Measurements from ENCODE around the gene RASSF8.

Gene RASSF8

DNA sequence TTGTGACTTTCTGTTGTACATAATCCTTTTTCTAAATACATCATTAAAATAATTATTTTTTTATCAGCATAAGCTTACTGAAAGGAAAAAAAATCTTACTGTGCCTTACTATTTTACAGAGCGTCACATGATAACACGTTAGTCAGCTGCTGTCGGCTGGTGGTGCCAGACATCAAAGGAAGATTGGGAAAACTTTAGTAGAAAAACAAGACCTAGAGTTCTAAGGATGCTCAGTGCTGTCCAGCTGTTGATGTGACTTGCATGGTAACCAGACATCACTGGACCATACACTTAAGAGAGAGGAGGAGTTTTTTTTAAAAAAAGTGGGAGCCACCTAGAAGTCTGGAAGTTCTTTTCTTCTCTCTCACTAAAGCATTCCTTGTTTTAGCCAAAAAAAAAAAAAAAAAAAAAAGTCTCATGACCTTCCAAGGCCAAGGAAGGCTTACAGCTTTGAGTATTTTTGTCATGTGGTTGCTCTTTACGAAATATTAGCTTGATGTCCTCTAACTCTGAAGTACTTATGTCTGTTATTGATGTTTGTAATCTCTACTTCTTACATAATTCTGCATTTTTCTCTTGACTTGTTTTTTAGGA is 4.5 kb downstream of the RASSF8 start:
- DNase-seq (ENCODE audit: low spot score): no peak

DNA sequence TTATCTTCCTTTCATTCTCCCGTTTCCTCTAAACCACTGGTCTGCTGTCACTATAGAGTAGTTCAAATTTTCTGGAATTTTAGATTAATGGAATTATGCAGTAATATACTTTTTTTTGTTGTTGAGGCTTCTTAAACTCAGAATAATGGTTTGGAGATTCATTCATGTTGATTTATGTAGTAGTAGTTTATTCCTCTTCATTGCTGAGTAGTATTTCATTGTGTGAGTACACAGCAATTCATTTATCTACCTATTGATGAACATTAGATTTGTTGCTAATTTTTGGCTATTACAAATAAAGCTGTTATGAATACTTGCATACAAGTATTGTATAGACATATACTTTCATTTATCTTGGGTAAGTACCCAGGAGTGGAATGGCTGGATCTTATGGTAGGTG is 7.2 kb downstream of the RASSF8 start:
- DNase-seq (ENCODE audit: low spot score): no peak

DNA sequence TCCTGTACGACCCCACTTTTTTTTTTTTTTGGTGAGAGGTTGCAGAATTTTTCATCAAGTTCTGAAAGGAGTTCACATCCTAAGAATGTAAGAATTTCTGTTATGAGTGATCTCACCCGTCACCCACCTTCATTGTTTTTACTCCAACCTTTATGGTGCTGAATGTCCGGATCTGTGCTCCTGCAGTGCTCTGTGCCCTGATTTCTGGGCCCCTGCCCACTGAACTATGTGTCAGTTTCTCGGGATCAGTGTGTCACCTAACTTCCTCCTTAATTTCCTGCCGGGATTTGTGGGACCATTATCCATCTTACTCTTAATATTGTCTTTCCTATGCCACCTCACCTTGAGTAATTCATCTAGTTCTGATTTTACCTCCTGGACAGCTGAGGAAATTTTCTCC is 11.6 kb downstream of the RASSF8 start:
- DNase-seq (ENCODE audit: low spot score): no peak

DNA sequence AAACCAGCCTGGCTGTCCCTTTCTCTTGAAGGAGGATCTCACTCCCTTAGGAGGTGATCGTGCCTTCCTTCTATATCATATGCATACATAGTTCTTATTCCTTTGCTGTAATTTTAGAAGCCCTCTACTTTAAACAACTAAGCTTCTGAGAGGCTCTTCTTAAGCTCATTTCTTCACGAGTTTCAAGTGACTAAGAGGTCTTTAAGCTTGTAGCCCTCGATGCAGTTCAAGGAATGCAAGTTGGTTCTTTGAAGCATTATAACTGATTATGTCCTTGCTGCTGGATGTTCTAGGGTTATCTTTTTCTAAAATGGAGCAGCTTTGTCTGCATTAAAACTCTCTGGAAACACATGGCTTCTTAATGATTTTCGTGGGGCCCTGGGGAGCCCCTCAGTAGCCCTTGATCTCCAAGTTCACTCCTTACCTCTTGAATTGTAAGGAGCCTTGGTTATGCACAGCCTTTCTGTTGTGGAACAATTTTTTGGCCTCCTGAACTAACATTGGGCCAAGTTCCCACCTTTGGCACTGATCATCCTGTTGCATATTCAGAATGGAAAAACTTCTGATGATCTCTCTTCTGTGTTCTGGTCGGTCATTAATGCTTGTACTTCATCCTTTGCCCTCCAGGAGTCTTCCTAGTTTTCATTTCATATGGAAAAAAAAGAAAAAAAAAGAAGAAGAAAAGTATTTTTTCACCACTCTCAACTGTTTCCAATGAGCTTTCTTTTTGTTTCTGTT is 12.6 kb downstream of the RASSF8 start:
- DNase-seq (ENCODE audit: low spot score): no peak

DNA sequence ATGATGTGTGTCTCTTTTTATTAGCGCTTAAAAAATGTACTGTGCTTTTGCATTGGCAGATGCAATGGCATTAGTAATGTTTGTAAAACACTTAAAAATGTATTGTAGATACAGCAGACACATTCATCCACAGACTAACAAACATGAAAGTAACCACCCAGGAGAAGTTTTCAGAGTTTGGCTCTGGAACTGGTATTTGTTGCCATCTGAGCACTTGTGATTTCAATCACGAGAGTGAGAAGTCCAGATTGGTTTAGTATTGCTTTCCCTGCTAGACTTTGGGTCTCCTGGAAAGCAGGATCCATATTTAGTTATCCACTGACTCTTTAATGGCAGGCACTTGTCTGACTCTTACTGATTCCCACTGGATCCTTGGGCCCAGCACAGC is 13.2 kb downstream of the RASSF8 start:
- no peak for DNase-seq (ENCODE audit: low spot score)

DNA sequence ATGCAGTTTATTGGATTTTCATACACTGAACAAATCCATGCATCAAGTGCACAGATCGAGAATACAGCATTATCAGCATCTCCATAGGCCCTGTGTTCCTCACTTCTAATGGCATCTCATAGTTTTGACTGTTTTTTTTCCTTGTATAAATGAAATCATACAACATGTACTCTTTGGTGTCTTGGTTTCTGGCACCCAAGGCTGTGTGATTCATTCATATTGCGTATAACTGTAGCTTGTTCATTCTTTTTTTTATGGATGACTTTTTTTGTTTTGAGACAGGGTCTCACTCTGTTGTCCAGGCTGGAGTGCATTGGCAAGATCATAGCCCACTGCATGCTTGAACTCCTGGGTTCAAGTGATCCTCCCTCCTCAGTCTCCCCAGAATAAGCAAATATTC is 14.3 kb downstream of the RASSF8 start:
- no peak for DNase-seq (ENCODE audit: low spot score)

DNA sequence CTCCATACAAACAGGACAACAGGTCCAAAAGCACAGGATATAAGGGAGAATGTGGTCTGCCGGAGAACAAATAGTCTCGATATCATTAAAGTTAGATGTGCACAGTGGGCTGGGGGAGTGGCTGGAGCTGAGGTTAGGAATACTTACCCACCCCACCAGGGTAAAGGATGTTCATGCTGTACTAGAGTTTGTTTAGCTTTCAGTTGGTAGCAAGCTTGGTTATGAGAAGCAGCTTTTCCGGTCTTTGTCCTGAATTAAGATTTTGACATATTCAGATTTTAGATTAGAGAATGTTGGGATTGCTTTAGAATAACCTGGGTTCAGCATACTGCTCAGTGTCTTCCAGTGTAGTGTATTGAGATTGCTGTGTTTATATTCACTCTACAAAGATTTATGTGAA is 16.7 kb downstream of the RASSF8 start:
- no peak for DNase-seq (ENCODE audit: low spot score)

DNA sequence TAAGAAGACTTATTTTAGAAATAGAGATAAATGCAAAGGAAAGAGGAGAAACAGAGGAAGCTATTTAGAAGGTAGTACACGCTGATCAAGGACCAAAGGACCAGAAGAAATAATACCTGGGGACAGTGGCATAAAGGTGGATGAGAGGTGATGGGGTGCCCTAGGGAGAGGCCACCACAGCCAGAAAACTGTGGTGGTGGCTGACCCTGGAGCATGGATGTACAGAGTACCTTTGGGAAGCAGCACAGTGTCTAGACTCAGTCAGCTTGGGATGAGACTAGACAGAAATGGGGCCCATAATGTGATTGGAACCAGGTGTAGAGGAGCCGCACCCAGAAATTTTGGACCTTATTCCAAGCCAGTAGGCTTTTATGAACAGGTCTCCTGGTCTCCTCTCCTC is 17.2 kb downstream of the RASSF8 start:
- DNase-seq (ENCODE audit: low spot score): no peak

DNA sequence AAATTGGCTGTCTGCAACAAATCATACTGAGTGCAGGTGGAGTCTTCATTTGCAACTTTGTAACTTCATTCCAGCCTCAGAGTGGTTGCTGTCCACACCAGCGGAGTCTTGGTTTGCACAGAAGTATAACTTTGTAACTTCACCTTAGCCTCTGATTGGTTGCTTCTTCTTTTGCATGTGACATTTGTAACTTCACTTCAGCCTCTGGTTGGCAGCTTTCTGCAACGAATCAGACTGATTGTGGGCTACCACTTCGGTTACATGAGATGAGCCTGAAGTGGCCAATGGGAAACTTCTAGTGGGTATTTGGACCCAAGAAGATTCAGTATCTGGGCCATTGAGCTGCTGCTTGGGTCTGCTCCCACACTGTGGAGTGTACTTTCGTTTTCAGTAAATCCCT is 17.8 kb downstream of the RASSF8 start:
- no peak for DNase-seq (ENCODE audit: low spot score)

DNA sequence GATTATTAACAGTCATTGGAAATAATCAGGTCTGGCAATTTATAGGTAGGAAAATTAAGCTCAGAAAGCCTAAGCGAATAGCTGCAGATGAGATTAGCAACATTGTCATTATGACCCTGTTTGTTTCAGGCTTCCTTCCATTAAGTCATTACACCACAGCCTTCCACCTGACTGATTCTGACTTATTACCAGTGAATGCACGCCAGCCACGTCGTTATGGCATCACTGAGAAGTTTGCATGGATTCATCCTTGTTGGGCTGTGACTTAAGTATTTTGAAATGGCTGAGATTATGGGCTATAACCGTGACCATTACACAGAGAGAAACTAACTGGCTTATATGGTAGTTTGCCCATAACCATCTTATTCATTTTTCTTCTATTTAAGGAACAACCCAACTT is 18.6 kb downstream of the RASSF8 start:
- DNase-seq (ENCODE audit: low spot score): no peak

DNA sequence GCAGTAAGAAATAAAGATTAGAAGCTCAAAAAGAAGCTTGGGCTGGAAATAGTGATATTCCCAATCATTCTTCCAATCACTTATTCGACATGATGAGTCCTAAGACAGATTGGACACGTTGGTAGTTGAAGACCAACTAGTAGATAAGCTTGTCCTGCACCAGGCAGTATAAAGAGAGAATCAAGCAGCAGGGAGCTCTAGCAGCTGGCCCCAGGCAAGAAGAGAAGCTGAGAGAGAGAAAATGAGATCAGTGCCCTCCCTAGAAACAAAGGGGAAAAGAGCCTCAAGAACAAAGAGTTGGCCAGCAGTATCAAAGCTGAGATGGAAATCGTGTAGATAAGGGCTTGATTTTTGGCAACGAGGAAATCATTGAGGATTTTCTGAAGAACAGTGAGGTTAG is 20.6 kb downstream of the RASSF8 start:
- no peak for DNase-seq (ENCODE audit: low spot score)

DNA sequence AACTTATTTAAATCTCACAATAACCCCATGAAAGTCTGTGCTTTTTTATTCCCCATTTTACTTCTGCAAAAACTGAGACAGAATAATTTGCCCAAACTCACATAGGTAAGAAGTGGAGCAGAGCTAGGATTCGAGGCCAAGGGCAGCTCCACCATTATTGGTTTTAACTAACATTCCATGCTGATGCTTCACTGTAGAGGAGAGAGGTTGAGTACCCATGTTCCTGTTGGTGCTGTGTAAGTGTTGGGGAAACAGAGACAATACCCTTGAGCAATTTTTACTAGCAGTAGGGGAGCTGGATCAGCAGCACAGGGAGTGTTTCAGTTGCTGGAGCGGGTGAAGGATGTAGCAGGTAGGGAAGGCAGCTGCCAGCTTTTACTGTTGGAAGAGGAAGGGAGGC is 21.1 kb downstream of the RASSF8 start:
- no peak for DNase-seq (ENCODE audit: low spot score)

DNA sequence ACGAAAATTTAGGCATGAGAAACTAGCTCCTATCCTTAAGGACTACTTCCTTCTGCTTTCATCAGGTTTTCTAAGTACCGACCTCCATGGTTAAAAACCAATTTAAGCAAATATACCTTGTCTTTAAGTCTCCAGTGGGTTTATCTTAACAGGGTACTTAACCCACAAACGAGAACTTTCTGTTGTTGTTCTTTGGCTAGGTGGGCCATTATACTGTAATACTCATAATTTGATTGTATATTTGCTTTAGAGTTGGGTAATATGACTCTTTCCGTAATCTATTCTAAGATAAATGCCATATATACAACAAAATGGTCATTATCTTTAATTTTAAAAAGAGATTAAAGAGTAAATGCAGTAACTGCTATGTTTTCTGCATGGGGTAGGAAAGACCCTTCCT is 21.6 kb downstream of the RASSF8 start:
- DNase-seq (ENCODE audit: low spot score): no peak

DNA sequence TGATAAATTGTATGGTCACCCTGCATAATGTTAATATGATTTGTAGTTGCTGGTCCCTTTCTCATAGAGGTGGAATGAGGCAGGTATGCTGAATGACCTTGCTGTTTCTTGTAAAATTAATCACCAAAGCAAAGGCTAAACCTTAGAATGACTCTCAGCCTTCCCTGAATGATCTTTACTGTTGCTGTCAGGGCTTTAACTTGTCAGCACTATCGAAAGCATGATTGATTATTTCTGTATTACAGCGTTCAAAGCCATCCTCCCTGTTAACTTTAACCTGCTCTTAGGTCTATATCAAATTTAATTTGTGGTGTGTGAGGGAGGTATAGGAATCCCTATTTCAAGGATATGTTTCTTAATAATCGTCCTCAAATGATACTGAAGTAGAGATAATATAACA is 23.1 kb downstream of the RASSF8 start:
- DNase-seq (ENCODE audit: low spot score): no peak

DNA sequence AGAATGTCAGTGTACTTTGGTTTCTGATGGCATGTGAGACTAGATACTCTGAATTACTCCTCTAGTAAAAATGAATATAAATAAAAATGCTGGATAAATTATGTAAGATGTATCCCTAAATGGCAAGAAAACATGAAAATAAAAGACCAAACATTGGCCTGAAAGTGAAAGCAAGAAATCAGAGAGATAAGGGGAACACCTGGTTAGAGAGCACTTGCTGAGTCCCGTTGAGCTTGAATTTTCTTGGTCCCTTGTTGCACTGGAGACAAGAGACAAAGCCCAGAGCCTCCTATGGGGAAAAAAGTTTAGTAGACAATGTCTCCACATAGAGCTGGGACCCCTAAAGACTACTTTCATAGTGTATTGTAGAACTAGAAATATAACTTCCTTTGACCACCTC is 23.9 kb downstream of the RASSF8 start:
- DNase-seq (ENCODE audit: low spot score): no peak

DNA sequence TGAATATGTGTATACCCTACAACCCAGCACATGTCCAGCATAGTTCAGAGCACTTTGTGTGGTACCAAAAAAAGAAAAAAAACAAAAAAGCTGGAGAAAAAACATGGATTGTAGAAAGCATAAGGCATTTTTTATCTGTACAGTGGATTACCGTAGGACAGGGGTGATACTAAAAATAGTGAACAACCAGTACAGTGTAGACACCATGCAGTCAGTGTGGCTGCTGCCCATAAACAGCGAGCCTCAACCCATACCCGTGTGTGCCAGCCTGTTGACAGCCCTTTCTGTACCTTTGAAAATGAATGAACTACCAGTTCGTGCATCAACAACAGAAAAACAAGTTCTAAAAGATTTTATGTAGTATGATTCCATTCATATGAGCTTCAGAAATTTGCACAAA is 25.1 kb downstream of the RASSF8 start:
- DNase-seq (ENCODE audit: low spot score): no peak

DNA sequence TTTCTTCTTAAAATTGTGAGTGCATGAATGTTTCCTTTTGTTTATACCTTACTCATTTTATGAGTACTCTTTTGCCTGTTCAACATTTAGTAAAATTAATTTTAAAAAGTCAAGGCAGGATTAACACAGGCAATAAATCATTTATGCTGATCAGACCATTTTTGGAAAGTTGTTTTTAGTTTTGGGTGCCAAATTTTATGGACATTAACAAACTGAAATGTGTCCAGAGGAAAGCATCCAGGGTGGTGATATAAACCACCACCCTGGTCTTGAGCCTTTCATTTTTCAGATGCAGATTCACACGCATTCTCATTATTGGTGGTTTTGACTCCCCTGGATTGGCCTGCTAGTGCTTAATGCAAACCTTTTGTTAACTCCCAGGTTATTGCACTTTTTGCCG is 26.3 kb downstream of the RASSF8 start:
- no peak for DNase-seq (ENCODE audit: low spot score)

DNA sequence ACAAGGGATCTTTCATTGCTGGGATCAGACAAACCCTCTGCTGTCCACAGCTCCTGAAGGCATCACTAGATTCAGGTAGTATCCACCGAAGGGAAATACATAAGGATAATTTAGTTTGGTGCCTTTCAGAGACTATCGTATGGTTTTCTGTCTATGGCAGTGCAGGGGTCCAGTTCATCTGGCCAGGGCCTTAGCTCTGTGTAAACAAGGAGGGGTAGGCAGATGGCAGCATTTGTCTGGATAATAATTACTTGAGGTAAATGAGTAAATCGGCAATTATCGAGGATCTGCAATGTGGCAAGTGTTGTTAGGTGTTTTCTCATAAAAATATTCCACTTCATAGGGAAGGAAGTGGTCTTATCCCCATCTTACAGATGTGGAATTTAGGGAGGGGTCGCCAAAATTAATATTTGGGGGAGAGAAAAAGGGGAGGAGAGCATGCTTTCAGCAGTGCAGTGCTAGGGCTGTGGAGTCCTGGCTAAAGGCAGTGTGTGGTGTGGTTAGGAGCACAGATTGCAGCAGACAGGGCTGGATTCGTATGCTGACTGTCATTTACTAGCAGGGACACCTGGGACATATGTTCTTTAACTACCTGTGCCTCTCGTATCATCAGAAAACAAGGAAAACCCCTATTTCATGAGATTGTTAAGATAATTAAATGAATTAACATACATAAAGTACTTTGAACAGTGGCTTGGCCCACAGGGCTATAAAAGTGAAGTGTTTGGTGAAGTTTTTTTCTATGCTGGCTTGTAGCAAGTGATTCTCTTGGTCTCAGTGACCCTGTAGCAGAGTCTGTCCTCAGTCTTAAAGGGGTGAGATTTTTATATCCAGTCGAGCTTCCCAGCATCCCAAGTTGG is 27.1 kb downstream of the RASSF8 start:
- no peak for DNase-seq (ENCODE audit: low spot score)

DNA sequence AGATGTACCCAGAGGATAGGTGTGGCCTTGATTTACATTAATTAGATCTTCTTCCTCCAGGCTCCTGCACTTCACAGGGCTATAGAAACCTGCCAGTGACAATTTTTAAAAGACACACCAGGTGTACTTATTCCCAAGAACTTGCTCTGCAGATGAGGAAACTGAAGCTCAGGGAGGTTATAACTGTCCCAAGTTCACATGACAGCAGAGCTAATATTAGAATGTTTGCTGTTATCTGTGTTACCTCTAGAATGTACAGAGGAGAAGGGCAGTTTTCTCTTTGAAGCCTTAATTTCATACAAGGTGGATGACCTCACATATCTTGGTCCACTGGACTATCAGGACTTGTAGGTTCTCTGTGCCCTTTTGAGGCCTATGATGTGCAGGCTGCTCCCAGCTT is 27.7 kb downstream of the RASSF8 start:
- no peak for DNase-seq (ENCODE audit: low spot score)

DNA sequence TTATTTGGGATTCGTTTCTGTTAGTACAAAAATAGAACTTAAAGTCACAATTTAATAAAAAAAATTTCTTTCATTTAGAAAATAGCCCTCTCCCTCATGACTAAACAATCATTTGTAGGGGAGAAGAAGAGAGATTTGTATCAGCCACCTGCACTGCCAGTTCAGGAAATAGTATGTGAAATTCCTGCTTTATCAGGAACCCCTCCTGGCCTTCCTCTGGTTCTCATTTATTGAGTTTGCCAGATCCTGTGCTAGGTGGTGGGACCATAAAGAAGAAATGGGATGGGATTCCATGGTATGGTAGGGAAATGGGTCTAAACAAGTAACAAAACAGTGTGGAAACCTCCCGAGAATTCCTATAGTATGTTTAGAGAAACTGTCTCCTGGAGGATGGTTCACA is 30.0 kb downstream of the RASSF8 start:
- DNase-seq (ENCODE audit: low spot score): no peak

DNA sequence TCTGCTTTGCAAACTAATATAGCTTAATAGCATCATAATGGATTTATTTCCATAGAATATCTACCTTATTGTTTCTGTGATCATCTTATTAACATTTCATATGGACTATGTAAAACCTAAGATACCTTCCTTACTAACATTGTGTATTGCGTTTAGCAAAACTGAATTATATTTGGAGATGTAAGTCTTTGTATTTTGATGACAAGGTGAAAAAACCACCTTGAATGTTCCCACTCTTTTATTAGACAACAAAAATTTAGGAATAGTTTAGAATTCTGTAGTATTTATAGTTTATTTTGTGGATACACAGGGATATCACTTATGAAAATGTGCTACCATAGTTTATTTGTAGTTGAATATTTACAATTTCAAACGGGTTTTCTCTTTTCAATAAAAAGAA is 32.0 kb downstream of the RASSF8 start:
- no peak for DNase-seq (ENCODE audit: low spot score)

DNA sequence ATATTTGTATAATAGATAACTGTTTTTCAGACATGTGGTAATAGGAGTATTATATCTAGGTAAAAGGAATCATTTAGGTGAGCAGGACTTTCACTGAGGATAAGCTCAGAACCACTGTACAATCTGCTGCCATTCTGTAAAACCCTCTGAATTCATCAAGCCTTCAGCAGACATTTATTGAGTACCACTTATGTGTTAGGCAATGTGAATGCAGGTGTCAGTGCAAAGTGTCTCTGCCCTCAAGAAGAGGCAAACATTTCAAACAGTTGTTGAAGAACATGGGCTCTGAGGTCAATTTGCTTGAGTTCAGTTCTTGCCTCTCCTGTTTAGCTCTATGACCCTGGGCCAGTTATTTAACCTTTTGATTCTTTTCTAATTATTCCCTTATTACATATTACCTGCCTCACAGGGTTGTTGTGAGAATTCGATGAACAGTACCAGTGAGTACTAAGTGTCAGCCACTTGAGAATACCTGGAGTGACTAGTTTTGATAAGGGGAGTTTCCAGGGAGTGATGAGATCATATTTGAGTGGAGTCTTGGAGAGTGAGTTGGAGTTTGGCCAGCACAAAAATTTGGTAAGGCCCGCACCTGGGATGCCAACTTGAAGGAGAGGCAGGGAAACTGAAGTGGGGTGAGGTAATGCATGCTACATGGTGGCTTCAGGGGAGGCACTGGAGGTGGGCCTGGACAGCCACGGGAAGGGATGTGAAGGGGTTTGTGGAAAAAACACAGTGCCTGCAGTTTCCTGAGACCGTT is 33.7 kb downstream of the RASSF8 start:
- DNase-seq (ENCODE audit: low spot score): no peak

All from iPS-NIHi11 (cell line).